GM23248 (cell line): ENCODE results near the gene SLITRK6. TPM values are rescaled to one million over a fixed set of nuclear protein-coding genes. Genes with fewer than 3 reads are reported as not detected.
"Not testable (repeated sequence)": the region's sequence is repeated elsewhere in the genome, so short reads cannot be mapped to it uniquely, and the experiment has no call there.

ENCODE experiments used
- DNase-seq: peaks from one replicate; pipeline ENCODE4 v3.0.0-alpha.2; 2015
- H2AFZ ChIP-seq: fragments of 200-600 bp; sonication (generic); 2 replicates; pipeline ENCODE4 v1.6.1; 2016; ENCODE audit warnings: antibody characterized with exemption
- H3F3A ChIP-seq: fragments of 200-600 bp; sonication (generic); 2 replicates; pipeline ENCODE4 v1.6.1; 2016; ENCODE audit warnings: mild to moderate bottlenecking, antibody characterized with exemption, mixed run types; ENCODE audit not compliant: insufficient read depth
- H3K27ac ChIP-seq: fragments of 200-600 bp; sonication (generic); 2 replicates; pipeline ENCODE4 v1.5.1; 2016; ENCODE audit warnings: mild to moderate bottlenecking
- H3K27me3 ChIP-seq: fragments of 200-600 bp; sonication (generic); replicated peaks from 2 replicates; pipeline ENCODE4 v1.6.1; 2016; ENCODE audit warnings: mild to moderate bottlenecking; ENCODE audit not compliant: insufficient read depth
- H3K36me3 ChIP-seq: fragments of 200-600 bp; sonication (generic); 2 replicates; pipeline ENCODE4 v1.6.1; 2016; ENCODE audit warnings: low read depth, mild to moderate bottlenecking
- H3K4me1 ChIP-seq: fragments of 200-600 bp; sonication (generic); 2 replicates; pipeline ENCODE4 v1.6.1; 2016; ENCODE audit warnings: mild to moderate bottlenecking; ENCODE audit not compliant: insufficient read depth
- H3K4me2 ChIP-seq: fragments of 200-600 bp; sonication (generic); one replicate; pipeline ENCODE4 v1.6.1; 2016; ENCODE audit warnings: mild to moderate bottlenecking; ENCODE audit not compliant: unreplicated experiment
- H3K4me3 ChIP-seq: fragments of 200-600 bp; sonication (generic); 2 replicates; pipeline ENCODE4 v1.5.1; 2016; ENCODE audit warnings: mild to moderate bottlenecking
- H3K79me2 ChIP-seq: fragments of 200-600 bp; sonication (generic); 2 replicates; pipeline ENCODE4 v1.6.1; 2016; ENCODE audit warnings: mild to moderate bottlenecking; ENCODE audit not compliant: insufficient read depth
- H3K9ac ChIP-seq: fragments of 200-600 bp; sonication (generic); 2 replicates; pipeline ENCODE4 v1.6.1; 2016; ENCODE audit warnings: mild to moderate bottlenecking
- H3K9me2 ChIP-seq: fragments of 200-600 bp; sonication (generic); 2 replicates; pipeline ENCODE4 v1.6.1; 2016; ENCODE audit warnings: mixed run types, mild to moderate bottlenecking, moderate library complexity; ENCODE audit not compliant: insufficient read depth
- H3K9me3 ChIP-seq: fragments of 200-600 bp; sonication (generic); one replicate; pipeline ENCODE4 v1.6.1; 2017; ENCODE audit warnings: low read depth
- H4K20me1 ChIP-seq: fragments of 200-600 bp; sonication (generic); 2 replicates; pipeline ENCODE4 v1.6.0; 2016; ENCODE audit not compliant: insufficient read depth
- EZH2 ChIP-seq: fragments of 200-600 bp; sonication (generic); IDR thresholded peaks from 2 replicates; pipeline ENCODE4 v1.6.1; 2018; ENCODE audit warnings: antibody characterized with exemption, mild to moderate bottlenecking; ENCODE audit not compliant: insufficient read depth, poor library complexity, severe bottlenecking
- EZH2phosphoT487 ChIP-seq: fragments of 200-600 bp; sonication (generic); IDR thresholded peaks from 2 replicates; pipeline ENCODE4 v1.6.1; 2018; ENCODE audit warnings: antibody characterized with exemption, moderate library complexity, mild to moderate bottlenecking, low read depth; ENCODE audit not compliant: insufficient read depth
- WGBS, 2 experiments: methylation state at CpG; one replicate each; pipeline ENCODE4 v1.1.6; 2015 to 2017; ENCODE audit warnings: low lambda C conversion rate in 2 of 2, low coverage in 1 of 2; ENCODE audit errors: missing lambda C conversion rate in 2 of 2; 5-methylcytosine and 5-hydroxymethylcytosine counted together
- in situ Hi-C: fragments of 300-500 bp; cut with MboI; formaldehyde crosslinking; loops from 2 replicates; pipeline ENCODE4 v1.15.0; 2020
- polyA plus RNA-seq: library from polyadenylated mRNA; unstranded; fragments of >200 nt; fragmentation: Nextera tagmentation; extraction: Ambion mirVana; gene quantifications from 2 replicates; pipeline ENCODE4 v1.2.1, GENCODE V29; 2016
- total RNA-seq: library from RNA; depleted of rRNA; stranded (reverse); fragments of >200 nt; shearing (Covaris generic); gene quantifications from 2 replicates; pipeline ENCODE4 v1.2.3, GENCODE V29; 2014

SLITRK6 gene
- total and polyA plus RNA-seq, 2 experiments from 2014 or later, result not detected

- Histone ChIP-seq H3K36me3 (no peaks in the 10 kb centered on the region), H3K9ac (no peak overlapping the region), H3K79me2 (no peaks in the 10 kb centered on the region), H3K4me3 (no peak overlapping the region), H3K9me2 (no peaks in the 10 kb centered on the region), H3K27ac (no peak overlapping the region), H3K27me3 (no peaks in the 10 kb centered on the region), H3K9me3 (no peaks in the 10 kb centered on the region), H2AFZ (no peak overlapping the region), H3K4me1 (no peaks in the 10 kb centered on the region), H3F3A (no peaks in the 10 kb centered on the region), H3K4me2 (no peak overlapping the region), H4K20me1 (no peaks in the 10 kb centered on the region)
- TF ChIP-seq EZH2, result no peak
- no peak for TF ChIP-seq EZH2phosphoT487
- in situ Hi-C loops, result no loop called here
- DNase-seq, result no peak
- WGBS, 2 experiments, result 4 to 11% methylated on average over 2 of the region's 2 CpGs
Measured at GRCh38 chr13:85755123-85755522, 44.1 kb downstream of the SLITRK6 start.

- DNase-seq, H3K9me2 ChIP-seq, H3K27ac ChIP-seq, H3K27me3 ChIP-seq, H3F3A ChIP-seq, H3K4me1 ChIP-seq, H2AFZ ChIP-seq, H3K79me2 ChIP-seq, H4K20me1 ChIP-seq, H3K4me2 ChIP-seq, H3K9ac ChIP-seq, in situ Hi-C loops, H3K9me3 ChIP-seq, H3K4me3 ChIP-seq, H3K36me3 ChIP-seq: not testable (repeated sequence)
- WGBS, 2 experiments, result 34 to 37% methylated on average over 9 to 11 of the region's 11 CpGs
Measured at GRCh38 chr13:85743201-85743770, 55.9 kb downstream of the SLITRK6 start.
